HepG2 (cell line): ENCODE results near the gene CNOT1. TPM values are rescaled to one million over a fixed set of nuclear protein-coding genes. Genes with fewer than 3 reads are reported as not detected.

Experiments used
- ATRX ChIP-seq: sonication (generic); formaldehyde crosslinking; IDR thresholded peaks from 2 replicates; pipeline ENCODE4 v1.4.0; 2020; ENCODE audit warnings: missing genetic modification reagents, borderline replicate concordance
- CBX2 ChIP-seq, 2 experiments: fragments of 200-600 bp in 1 of 2; sonication (generic); formaldehyde crosslinking in 1 of 2; IDR thresholded peaks; 2 replicates each; pipeline versions ENCODE4 v1.7.0 to v1.8.1; 2018 to 2022; ENCODE audit warnings: low read depth in 2 of 2, low read length in 1 of 2, mild to moderate bottlenecking in 1 of 2, missing genetic modification reagents in 1 of 2
- DBP ChIP-seq: sonication (generic); formaldehyde crosslinking; IDR thresholded peaks from 2 replicates; pipeline ENCODE4 v1.4.0; 2020; ENCODE audit warnings: missing genetic modification reagents; ENCODE audit errors: not compliant biosample characterization
- IRF1 ChIP-seq: sonication (generic); formaldehyde crosslinking; IDR thresholded peaks from 2 replicates; pipeline ENCODE4 v1.4.0; 2020; ENCODE audit warnings: low read depth, mild to moderate bottlenecking, missing genetic modification reagents
- KLF6 ChIP-seq: IDR thresholded peaks from 2 replicates; pipeline ENCODE4 v1.8.0; 2016; ENCODE audit warnings: missing biosample characterization, missing genetic modification reagents
- PAX8 ChIP-seq: sonication (generic); formaldehyde crosslinking; IDR thresholded peaks from 2 replicates; pipeline ENCODE4 v1.8.0; 2022; ENCODE audit warnings: mild to moderate bottlenecking, missing genetic modification reagents, borderline replicate concordance
- RFX1 ChIP-seq: fragments of 450-650 bp; IDR thresholded peaks from 2 replicates; pipeline ENCODE4 v1.6.1; 2017
- SUZ12 ChIP-seq: fragments of 150-350 bp; IDR thresholded peaks from 2 replicates; pipeline ENCODE4 v1.6.1; 2014; ENCODE audit warnings: low read depth, low read length
- ZFAT ChIP-seq: sonication (generic); formaldehyde crosslinking; conservative IDR thresholded peaks from 2 replicates; pipeline ENCODE4 v1.8.1; 2023; ENCODE audit warnings: missing genetic modification reagents, inconsistent platforms
- ZNF382 ChIP-seq: sonication (generic); formaldehyde crosslinking; IDR thresholded peaks from 2 replicates; pipeline ENCODE4 v1.5.0; 2020; ENCODE audit warnings: missing genetic modification reagents, mild to moderate bottlenecking, borderline replicate concordance
- ZNF431 ChIP-seq: sonication (generic); formaldehyde crosslinking; IDR thresholded peaks from 2 replicates; pipeline ENCODE4 v1.9.0; 2022; ENCODE audit warnings: missing genetic modification reagents, low read depth, mild to moderate bottlenecking, borderline replicate concordance
- ZNF567 ChIP-seq: sonication (generic); formaldehyde crosslinking; IDR thresholded peaks from 2 replicates; pipeline ENCODE4 v1.8.1; 2023; ENCODE audit warnings: mild to moderate bottlenecking, missing genetic modification reagents, borderline replicate concordance
- ZNF605 ChIP-seq: sonication (generic); formaldehyde crosslinking; IDR thresholded peaks from 2 replicates; pipeline ENCODE4 v1.8.0; 2022; ENCODE audit warnings: mild to moderate bottlenecking, missing genetic modification reagents
- ZSCAN30 ChIP-seq: sonication (generic); formaldehyde crosslinking; IDR thresholded peaks from 2 replicates; pipeline ENCODE4 v1.5.0; 2020; ENCODE audit warnings: mild to moderate bottlenecking, missing genetic modification reagents
- polyA plus RNA-seq, 8 experiments: library from polyadenylated mRNA; depleted of rRNA in 3 of 8; stranded (reverse) in 7 of 8; unstranded in 1 of 8; fragments of >200 nt; fragmentation: Illumina TruSeq in 4 of 8; extraction: Trizol in 4 of 8; gene quantifications; 2 replicates each; pipeline versions ENCODE4 v1.2.1 to v1.2.3, GENCODE V29; 2011 to 2016; ENCODE audit warnings: low read depth in 4 of 8, missing spikeins in 1 of 8, mixed read lengths in 1 of 8; ENCODE audit not compliant: insufficient read depth in 1 of 8
- total RNA-seq, 5 experiments: library from RNA; depleted of rRNA; stranded (reverse); fragments of >200 nt; fragmentation: Illumina TruSeq; extraction: Trizol; gene quantifications; 2 replicates each; pipeline ENCODE4 v1.2.3, GENCODE V29; 2016; ENCODE audit warnings: low read depth in 1 of 5
- TF ChIP-seq, protein P1 (sequence below): sonication (generic); formaldehyde crosslinking; IDR thresholded peaks from 2 replicates; pipeline ENCODE4 v1.4.0; 2020; ENCODE audit warnings: mild to moderate bottlenecking, missing genetic modification reagents
- TF ChIP-seq, protein P2 (sequence below): sonication (generic); formaldehyde crosslinking; IDR thresholded peaks from 2 replicates; pipeline ENCODE4 v1.5.0; 2020; ENCODE audit warnings: missing genetic modification reagents
- TF ChIP-seq, protein P3 (sequence below): sonication (generic); formaldehyde crosslinking; IDR thresholded peaks from 2 replicates; pipeline ENCODE4 v1.4.0; 2020; ENCODE audit warnings: missing genetic modification reagents

CNOT1 gene
- total and polyA plus RNA-seq, 2 of the 13 experiments (the other 11 are each of a cell fraction or from before 2014, with no cell fraction given): 188 to 232 TPM

GRCh38 chr16:58634265-58634802, 4.7 kb upstream of the CNOT1 start (continued):
- TF ChIP-seq CBX2 (IDR thresholded peaks at IDR 0.05; ENCODE audit: low read depth, low read length): no peak
- no peak for TF ChIP-seq CBX2 (CRISPR knock-in tag; IDR thresholded peaks at IDR 0.05; ENCODE audit: low read depth)
- TF ChIP-seq, protein P1, sequence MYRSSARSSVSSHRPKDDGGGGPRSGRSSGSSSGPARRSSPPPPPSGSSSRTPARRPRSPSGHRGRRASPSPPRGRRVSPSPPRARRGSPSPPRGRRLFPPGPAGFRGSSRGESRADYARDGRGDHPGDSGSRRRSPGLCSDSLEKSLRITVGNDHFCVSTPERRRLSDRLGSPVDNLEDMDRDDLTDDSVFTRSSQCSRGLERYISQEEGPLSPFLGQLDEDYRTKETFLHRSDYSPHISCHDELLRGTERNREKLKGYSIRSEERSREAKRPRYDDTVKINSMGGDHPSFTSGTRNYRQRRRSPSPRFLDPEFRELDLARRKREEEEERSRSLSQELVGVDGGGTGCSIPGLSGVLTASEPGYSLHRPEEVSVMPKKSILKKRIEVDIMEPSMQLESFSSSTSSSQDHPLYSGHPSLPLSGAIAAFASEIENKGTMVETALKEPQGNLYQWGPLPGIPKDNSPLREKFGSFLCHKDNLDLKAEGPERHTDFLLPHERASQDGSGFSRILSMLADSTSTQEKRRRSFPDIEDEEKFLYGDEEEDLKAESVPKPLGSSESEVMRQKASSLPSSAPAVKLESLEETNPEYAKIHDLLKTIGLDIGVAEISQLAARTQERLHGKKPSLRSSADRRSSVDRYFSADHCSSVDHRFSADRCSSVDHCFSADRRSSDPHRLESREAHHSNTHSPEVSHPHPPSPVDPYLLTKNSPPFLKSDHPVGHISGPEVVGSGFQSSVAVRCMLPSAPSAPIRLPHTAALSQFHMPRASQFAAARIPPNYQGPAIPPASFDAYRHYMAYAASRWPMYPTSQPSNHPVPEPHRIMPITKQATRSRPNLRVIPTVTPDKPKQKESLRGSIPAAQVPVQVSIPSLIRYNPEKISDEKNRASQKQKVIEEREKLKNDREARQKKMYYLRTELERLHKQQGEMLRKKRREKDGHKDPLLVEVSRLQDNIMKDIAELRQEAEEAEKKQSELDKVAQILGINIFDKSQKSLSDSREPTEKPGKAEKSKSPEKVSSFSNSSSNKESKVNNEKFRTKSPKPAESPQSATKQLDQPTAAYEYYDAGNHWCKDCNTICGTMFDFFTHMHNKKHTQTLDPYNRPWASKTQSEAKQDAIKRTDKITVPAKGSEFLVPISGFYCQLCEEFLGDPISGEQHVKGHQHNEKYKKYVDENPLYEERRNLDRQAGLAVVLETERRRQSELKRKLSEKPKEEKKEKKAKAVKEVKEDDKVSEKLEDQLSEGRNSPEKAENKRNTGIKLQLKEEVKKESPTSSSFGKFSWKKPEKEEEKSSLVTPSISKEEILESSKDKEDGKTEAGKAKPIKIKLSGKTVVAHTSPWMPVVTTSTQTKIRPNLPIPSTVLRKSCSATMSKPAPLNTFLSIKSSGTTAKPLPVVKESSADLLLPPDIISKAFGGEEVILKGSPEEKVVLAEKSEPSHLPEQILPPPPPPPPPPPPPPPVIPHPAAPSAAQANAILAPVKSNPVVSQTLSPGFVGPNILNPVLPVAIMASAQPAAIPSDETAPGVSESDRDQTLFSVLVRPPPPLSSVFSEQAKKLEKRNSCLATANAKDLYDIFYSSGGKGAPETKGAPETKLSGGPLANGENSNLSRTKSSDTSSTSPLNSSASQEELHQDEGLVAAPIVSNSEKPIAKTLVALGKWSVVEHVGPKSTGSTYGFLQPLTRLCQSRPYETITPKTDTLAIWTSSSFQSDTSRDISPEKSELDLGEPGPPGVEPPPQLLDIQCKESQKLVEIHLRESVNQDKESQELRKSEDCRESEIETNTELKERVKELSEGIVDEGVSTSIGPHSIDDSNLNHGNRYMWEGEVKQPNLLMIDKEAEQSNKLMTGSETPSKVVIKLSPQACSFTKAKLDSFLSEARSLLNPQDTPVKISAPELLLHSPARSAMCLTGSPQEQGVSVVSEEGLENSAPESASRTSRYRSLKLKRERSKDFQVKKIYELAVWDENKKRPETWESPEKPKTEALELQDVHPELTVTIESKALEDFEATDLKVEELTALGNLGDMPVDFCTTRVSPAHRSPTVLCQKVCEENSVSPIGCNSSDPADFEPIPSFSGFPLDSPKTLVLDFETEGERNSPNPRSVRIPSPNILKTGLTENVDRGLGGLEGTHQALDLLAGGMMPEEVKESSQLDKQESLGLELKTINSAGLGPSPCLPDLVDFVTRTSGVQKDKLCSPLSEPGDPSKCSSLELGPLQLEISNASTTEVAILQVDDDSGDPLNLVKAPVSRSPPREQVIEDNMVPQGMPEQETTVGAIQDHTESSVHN (CRISPR knock-in tag): no peak
- TF ChIP-seq KLF6: peak; percentile 56; the same call in 1 of the 2 replicates
- no peak for TF ChIP-seq IRF1
- no peak for TF ChIP-seq PAX8 (CRISPR knock-in tag)
- TF ChIP-seq ZNF382: no peak
- no peak for TF ChIP-seq ATRX (CRISPR knock-in tag)
- no peak for TF ChIP-seq ZNF431 (CRISPR knock-in tag)
- TF ChIP-seq ZFAT (CRISPR knock-in tag): no peak; the same call in 1 of the 2 replicates
- TF ChIP-seq ZSCAN30 (CRISPR knock-in tag): no peak
- TF ChIP-seq, protein P2, sequence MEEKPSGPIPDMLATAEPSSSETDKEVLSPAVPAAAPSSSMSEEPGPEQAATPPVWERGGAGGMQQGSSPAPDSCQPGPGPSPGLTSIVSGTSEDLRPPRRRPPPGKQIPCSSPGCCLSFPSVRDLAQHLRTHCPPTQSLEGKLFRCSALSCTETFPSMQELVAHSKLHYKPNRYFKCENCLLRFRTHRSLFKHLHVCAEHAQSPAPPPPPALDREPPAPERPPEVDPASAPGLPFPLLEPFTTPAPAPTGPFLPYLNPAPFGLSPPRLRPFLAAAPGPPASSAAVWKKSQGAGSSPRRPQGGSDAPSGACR: no peak
- TF ChIP-seq ZNF605 (CRISPR knock-in tag): no peak
- TF ChIP-seq SUZ12: no peak
- TF ChIP-seq RFX1: no peak
- no peak for TF ChIP-seq ZNF567 (CRISPR knock-in tag)
- TF ChIP-seq DBP: no peak
- TF ChIP-seq, protein P3, sequence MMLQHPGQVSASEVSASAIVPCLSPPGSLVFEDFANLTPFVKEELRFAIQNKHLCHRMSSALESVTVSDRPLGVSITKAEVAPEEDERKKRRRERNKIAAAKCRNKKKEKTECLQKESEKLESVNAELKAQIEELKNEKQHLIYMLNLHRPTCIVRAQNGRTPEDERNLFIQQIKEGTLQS: no peak
